ENCODE measurements around the gene TBC1D2B. TPM values are rescaled to one million over a fixed set of nuclear protein-coding genes. Genes with fewer than 3 reads are reported as not detected.

Gene TBC1D2B
- total RNA-seq (2014; rRNA removed; shearing (Covaris generic)): 14.6 and 18.7 TPM in 2 replicates

DNA sequence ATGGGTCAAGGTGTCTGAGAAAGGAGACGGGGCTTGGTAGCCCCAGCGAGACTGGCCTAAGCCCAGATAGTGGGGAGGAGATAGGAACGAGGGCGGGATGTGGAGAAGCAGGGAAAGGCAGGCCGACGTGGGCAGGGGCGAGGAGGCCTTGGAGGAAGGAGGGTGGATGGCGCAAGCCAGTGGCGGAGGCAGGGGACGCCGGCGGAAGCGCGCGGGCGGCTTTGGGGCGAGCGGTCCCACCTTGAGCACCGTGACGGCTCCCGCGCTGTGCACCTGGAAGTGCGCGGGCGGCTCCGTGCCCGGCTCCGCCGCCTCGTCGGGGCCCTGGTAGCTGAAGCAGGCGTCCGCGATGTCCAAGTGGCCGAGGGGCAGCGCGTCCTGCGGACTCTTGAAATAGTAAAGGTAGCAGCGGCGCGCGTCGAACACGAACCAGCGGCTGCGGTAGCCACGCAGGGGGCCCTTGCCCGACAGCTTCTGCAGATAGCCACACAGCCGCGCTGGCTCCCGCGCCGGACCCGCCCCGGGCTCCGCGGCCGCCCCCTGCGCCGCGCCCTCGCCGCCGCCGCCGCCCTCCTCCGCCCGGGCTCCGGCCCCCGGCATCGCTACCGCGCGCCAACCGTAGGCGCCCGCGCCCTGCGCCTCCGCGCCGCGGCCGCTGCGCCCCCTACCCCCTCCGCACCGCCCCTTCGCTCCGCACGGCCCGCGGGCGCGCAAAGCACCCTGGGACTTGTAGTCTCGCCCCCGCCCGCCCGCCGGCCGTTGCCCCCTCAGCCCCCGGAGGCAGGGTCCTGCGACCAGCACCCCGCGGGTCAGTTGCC lies at the start of gene TBC1D2B:
TSS of gene TBC1D2B (minus strand) at position 659 of the 818 bp plus-strand sequence. CDS start at position 600, 59 bp downstream.
- DNase-seq (ENCODE audit: low read depth): peak; percentile 52

DNA sequence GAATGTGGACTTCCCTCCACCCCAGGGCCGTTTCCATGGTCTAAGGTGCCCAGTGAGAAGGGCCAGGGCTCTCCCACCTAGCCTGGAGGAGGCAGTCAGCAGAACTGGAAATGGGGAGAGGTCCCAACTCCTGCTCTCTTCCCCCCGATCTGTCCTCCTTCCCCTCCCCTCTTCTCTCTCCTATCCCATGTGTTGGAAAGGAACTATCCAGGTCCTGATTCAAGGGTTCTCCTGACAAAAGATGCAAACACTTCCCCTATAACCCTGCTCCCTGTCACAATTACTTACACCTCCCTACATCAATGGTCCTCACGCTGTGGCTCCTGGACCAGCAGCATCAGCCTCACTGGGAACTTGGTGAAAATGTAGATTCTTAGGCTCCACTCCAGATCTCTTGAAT lies 47.8 kb upstream of the TBC1D2B start:
- DNase-seq (ENCODE audit: low read depth): no peak

- no peak for DNase-seq (ENCODE audit: low read depth)
These were observed 43.0 kb upstream of the TBC1D2B start for GRCh38 chr15:78120523-78120922.

DNA sequence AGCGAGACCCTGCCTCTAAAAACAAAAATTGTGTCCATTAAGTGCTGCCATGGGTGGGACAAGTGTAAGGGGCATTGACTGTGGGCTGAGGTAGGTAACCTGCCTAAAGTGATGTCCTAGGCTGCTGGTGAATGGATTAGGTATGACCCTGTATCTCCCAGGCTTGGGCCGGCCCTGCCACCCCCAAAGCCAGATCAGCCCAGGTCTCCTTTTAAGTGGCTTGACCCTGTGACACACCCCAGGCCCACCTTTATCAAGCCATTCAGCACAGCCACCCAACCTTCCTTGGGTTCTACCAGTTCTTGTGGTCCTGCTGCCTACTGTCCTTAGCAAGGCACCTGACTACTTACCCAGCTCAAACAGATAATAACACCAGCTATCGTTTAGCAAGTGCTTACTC lies 35.0 kb upstream of the TBC1D2B start:
- DNase-seq (ENCODE audit: low read depth): no peak

GRCh38 chr15:78111788-78112187 lies 34.3 kb upstream of the TBC1D2B start:
- no peak for DNase-seq (ENCODE audit: low read depth)

- no peak for DNase-seq (ENCODE audit: low read depth)
These were observed 33.5 kb upstream of the TBC1D2B start for GRCh38 chr15:78110916-78111475.

- no peak for DNase-seq (ENCODE audit: low read depth)
These were observed 32.6 kb upstream of the TBC1D2B start for GRCh38 chr15:78110096-78110495.

DNA sequence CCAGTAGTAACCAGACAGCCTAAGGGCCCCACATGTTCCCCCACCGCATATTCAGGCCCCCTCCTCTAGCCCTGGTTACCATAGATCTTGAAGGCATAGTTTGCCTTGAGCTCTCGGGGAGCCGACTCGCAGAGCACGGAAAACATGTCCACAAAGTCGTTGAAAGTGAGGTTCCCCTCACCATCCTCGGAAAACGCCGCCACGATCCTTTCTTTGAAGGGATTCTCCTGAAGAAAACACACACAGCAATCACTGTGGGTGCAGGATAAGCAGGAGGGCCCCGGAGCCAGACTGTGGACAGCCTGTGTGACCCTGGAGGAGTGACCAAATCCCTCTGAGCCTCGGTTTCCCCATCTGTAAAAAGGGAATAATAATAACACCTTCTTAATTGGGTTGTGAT lies 31.6 kb upstream of the TBC1D2B start:
- no peak for DNase-seq (ENCODE audit: low read depth)

DNA sequence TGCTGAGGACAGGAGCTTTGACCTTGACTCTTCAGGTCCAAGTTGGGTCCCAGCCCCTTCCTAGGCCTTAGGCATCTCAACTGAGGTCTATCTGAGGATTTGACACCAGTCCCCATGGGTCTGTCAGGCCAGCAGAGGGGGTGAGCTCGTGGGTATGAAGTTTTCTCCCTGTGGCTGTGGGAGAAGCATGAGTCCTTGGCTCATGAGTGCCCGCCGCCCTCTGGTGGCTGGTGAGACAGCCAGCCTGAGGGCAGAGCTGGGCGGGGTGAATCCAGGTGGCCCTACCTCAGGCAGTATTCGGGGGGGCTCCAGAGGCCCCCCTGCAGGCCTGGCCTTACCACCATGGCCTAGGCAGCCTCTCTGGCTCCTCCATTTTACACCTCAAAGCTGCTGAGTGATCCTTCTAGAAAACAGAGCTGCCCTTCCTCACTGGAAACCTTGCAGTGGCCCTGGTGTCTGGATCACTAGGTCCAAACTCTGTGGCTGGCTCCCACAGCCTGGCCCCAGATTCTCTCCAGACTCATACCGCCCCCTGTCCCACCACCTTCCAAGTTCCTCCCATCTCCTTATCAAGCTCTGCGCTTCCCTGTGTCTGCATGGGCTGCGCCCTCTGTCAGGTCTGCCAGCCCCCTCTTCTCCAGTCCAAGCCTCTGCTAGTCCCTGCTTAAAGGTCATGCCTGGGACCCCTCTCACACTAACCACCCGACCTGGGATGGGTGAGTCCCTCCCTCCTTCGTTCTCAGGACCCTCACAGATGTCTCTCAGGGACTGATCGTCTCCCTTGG lies 31.0 kb upstream of the TBC1D2B start:
- peak; percentile 82 for DNase-seq (ENCODE audit: low read depth)

- no peak for DNase-seq (ENCODE audit: low read depth)
These were observed 30.0 kb upstream of the TBC1D2B start for GRCh38 chr15:78107471-78107870.

DNA sequence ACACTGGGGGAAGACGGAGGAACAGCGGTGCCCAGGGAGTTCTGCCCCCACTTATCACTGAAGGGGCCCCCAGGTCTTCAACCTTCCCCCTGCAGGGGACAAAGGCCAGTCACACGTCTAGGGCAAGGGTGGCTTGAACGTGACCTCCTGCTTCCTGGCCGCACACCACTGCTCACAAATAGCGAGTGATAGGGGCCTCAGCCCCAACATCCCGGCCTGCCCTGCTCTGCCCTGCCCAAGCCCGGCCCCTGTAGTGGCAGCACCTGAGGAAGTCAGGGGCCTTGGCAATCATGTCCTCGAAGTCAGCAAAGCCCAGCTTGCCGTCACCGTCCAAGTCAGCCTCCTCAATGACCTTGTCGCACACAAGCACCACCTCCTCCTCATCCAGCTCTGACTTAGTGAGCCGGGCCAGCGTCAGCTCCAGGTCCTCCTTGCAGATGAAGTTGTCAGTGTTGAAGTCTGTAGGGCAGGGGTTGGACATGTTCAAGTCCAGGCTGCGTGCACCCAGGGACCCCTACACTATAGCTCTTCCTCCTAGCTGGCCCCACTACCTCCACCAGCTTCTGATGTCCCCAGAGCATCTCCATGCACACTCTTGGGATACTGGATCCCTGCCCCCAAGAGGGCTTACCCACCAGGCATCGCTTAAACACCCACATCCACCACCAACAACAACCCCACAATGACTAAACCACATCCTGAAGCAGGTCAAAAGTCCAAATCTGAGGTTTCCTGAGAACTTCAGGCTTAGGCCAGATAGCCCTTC lies 28.1 kb upstream of the TBC1D2B start:
- DNase-seq (ENCODE audit: low read depth): peak; percentile 54

DNA sequence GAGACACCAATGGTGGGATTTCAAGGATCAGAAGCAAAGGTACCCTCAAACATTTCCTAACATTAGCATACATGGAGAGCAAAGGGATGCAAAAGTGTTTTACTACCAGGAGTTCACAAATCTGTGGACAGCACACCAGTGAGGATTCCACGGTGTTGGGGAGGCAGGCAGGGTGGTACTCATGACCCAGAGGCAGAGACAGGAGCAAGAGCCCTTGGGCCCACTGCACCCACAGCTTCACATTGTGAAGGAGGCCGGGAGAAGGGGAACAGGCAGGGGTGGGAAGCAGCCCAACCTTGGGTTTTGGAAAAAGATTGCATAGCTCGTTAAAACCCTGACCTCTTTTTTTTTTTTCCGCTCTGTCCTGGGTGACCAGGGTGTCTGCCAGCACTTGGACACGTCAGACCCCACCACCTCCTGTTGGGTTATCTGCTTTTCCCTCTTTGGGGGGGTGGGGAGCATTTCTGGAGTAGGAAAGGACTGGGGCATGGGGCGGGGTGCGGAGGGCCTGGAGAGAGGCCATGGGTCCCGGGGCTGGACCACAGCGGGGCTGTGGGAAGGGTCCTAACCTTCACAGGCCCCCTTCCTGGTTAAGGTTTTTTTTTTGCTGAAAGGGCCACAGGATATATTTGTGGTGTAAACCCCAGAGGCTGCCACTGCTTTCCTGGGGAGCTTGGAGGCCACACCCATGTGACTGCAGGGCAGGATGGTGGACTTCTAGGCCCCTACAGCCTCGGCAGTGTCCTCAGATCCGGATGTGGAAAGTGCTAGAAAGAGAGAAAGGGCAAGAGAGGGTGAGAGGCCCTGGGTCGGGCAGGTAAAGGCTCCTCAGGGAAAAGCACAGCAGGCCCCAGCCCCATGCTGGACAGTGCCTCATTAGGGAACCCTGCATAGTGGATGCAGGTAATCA lies 27.3 kb upstream of the TBC1D2B start:
- DNase-seq (ENCODE audit: low read depth): no peak

DNA sequence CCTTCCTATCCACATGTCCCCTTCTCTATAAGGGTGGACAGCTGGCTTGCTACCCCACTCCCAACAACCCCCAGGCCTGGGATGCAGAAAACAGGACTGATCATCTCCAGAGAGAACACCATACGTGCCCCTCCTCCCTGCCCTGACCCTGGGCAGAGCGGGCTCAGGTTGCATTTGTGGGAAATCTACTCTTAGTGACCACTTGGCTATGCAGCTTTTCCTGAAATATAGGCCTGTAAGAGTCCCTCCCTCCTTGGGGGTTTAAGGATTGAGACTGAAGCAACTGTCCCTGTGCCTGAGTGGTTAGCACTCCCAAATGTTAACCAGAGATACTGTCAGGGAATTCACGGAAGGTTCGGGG lies 26.6 kb upstream of the TBC1D2B start:
- DNase-seq (ENCODE audit: low read depth): no peak

- no peak for DNase-seq (ENCODE audit: low read depth)
These were observed 26.1 kb upstream of the TBC1D2B start for GRCh38 chr15:78103406-78104118.

DNA sequence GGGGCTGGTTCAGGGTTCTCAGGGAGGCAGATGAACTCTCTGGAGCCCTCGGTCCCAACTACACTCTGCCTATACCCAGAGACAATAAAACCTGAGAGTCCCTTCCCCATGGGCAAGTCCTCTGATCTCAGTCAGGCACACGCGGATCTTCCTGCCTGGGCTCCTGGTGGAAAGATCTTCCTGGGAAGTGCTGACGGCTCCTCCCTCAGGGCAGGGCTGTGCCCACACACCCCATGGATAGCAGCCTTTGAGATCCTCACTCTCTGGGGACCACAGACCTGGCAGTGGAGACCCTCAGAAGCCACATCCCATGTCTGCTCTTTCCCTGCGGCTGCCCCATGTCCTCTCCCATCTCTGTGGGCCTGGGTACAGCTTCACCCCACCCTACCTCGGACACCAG lies 25.2 kb upstream of the TBC1D2B start:
- DNase-seq (ENCODE audit: low read depth): no peak

DNA sequence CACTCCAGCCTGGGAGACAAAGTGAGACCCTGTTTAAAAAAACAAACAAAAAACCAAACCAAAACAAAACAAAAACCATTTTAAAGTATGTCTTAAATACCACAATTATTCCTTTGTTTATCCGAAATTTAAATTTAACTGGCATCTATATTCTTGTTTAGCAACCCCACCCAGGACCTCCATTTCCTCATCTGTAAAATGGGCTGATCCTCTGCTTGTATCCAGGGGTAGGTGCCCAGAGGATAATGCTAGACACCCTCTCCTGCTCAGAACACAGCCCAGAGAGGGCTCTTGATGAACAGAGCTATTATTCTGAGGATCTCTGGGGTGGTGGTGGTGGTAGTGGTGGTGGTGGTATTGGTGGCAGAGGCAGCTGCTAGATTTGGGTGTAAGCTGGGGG lies 24.7 kb upstream of the TBC1D2B start:
- DNase-seq (ENCODE audit: low read depth): no peak

DNA sequence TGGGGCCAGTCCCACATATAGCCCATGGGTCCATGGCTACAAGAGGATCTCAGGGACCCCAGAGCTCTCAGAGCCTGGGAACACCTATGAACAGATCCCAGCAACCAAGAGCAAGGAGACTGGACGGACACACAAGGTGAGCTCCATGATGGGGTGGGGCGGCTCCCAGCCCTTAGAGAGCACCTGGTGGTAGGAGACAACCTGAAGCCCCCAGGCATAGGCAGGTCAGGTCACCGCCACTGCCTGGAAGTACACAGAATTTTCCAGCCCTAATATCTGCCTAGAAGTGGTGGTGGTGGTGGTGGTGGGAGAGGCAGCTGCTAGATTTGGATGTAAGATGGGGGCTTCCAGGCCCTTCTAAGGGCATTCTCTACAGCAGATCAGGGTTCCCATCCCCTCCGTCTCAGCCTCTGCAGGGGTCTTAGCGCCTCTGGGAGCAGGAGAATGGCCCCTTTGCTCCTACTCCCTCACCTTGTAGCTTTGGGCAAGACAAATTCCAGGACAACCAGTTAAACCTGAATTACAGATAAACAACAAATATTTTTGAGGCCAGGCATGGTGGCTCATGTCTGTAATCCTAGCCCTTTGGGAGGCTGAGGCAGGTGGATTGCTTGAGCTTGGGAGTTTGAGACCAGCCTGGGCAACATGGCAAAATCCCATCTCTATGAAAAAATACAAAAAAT lies 24.1 kb upstream of the TBC1D2B start:
- no peak for DNase-seq (ENCODE audit: low read depth)

DNA sequence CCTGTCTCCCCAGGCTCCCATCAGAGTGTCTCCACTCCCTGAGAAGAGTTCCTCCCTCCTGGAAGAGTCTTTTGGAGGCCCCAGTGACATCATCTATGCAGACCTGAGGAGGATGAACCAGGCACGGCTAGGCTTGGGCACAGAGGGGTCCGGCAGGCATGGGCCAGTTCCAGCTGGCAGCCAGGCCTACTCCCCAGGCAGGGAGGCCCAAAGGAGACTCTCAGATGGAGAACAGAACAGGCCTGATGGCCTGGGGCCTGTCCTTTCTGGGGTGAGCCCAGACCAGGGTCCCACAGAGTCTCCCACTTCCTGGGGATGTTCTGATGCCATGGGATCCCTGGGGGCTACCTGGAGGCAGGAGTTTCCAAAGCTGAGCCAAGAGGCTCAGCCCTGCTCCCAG lies 23.4 kb upstream of the TBC1D2B start:
- no peak for DNase-seq (ENCODE audit: low read depth)

GRCh38 chr15:78098131-78098755 lies 20.7 kb upstream of the TBC1D2B start:
- no peak for DNase-seq (ENCODE audit: low read depth)

Measured in M059J (cell line).